ENCODE measurements around the gene NLRP6.
"Not testable (repeated sequence)": the region's sequence is repeated elsewhere in the genome, so short reads cannot be mapped to it uniquely, and the experiment has no call there.

Gene NLRP6

DNA sequence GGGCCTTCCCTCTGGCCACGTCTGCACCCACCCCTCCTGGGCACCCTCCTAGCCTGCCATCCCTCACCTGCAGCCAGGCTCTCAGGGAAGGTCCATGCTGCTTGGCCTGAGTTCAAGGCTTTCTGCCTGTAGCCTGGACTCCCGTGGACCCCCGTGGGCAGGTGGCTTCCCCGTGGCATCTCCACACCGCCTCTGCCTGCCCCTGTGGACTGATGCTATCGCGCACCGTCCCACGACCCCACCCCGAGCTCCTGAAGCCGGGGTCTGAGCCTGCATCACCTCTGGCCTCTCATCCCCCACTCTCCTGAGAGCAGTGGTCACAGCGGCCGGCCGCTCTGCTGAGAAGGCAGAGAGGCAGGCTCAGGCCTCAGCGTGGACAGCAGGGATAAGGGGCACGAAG is 16.6 kb downstream of the NLRP6 start:
- DNase-seq: no peak

DNA sequence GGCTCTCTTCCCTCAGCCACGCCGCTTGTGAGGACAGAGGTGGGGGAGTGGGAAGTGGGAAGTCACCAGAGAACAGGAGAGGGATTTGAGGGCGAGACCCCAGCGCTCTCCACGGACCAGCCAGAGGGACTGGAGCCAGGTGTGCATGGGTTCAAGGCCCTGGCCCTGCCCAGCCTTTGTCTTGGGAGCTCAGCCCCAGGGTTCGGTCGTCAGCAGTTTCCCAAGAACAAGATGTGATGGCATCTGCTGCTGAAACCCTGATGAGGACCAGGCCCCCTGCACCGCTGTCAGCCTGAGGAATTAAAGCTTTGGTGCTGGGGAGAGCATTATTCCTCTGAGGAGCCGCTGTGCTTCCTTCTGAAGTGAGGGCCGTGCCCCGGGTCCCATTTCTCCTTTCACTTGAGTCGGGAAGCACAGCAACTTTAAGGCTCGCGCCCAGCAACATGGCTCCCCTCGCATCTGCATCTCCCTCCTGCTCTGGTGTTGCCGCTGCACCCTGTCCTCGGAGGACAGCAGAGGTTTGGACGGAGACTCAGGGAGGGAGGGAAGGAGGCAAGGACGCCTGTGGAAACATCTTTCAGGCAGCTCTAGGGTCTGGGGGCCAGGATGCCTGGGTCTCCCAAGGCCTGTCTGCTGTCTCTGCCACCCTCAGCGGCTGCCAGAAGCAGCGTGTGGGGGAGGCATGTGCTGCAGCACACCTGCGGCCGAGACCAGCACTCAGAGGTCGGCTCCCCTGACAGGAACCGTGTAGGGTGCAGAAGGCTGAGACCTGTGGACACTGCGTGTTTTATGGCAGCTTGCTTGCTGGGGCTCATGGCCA is 17.4 kb downstream of the NLRP6 start:
- DNase-seq: no peak

GRCh38 chr11:296171-297050 is 18.2 kb downstream of the NLRP6 start:
- no peak for DNase-seq

DNA sequence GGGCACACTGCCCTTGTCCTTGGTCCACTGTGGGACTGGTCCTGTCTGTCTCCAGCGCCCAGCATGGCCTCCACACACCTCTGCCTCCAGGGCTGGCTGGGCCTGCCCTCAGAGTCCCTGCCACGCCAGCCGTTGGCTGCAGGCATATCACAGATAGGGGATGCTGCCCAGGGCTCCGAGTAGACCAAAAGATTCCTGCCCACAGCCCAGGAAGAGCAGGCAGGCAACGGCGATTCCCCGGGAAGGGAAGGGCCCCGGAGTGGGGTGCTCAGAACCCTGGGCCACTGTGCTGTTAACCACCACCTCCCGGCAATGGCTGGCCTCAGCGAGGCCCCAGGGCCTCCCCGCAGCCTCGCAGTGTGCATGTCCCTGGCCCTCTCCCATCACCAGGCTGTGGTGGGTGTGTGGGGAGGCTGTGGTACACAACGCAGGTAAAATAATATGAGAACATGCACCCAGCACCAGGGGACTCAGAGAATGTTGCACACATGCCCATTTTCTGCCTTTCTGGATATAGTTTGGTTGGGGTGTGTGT is 18.9 kb downstream of the NLRP6 start:
- DNase-seq: no peak

- no peak for DNase-seq
These were observed 19.6 kb downstream of the NLRP6 start for GRCh38 chr11:297586-298405.

DNA sequence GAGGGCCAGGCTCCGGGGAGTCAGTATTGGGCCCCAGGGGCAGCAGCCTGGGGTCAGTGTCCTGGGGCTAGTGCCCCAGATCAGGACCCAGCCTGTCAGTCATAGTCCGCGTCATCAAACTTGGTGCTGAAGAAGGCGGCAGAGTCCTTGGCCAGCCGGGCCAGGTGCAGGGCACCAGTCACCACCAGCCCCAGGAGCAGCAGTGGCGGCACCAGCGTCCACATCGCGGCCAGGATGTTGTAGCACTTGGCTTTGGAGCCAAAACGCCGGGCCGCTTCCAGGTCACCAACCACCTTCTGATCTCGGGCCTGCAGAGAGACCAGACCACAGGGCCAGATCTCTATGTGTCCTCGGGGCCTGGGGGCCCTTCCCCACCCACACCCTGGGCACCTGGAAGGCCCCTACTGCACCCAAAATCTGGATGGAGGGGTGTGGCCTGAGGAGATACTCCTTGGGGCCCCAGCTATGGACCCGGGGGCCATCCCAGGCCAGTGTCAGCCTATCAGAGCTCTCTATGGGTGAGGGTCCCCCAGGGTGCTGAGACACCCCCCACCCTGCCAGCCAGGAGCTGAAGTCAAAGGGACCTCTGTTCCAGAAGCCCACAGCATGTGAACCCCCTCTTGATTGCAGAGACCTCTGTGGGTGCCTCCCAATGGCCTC is 20.3 kb downstream of the NLRP6 start:
- DNase-seq: no peak

DNA sequence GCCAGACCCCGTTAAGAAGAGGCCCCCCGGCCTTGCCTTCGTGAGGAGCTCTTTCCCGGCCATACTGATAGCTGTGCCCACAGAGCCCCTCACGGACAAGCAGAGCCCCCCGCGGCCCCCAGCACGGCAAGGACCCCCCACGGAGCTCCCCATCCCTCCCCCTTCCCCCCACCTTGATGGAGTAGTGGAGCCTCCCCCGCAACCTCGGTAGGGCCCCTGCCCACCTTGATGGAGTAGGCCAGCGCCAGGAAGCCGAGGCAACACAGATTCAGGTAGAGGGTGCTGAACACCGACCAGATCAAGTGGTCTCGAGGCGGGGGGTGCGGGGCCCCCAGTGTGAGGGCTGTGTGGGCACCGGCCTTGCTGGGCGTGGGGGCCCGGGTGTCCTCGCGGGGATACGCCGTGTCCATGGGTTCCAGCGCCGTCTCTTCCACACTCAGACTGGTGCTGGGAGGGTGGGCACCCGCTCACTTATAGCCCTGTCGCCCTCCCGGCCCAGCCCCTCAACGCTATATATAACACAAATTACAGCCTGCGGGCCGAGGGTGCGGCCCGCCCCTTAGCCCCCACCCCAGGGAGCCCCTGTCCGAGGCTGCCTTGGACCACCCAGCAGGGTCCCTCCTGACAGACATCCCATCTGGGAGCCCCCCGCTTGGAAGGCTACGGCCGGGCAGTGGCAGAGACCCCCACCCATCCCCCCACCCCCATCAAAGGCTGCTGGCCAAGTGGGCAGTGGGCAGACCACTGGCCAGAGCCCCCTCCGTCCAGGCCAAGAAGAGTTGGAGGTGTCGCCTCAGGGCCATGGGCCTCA is 21.1 kb downstream of the NLRP6 start, which contains the start of gene IFITM5:
Gene IFITM5, minus strand, starts transcription at position 446 of the 811 bp plus-strand sequence. Its CDS starts 36 bp downstream, at position 410.
- DNase-seq: no peak

DNA sequence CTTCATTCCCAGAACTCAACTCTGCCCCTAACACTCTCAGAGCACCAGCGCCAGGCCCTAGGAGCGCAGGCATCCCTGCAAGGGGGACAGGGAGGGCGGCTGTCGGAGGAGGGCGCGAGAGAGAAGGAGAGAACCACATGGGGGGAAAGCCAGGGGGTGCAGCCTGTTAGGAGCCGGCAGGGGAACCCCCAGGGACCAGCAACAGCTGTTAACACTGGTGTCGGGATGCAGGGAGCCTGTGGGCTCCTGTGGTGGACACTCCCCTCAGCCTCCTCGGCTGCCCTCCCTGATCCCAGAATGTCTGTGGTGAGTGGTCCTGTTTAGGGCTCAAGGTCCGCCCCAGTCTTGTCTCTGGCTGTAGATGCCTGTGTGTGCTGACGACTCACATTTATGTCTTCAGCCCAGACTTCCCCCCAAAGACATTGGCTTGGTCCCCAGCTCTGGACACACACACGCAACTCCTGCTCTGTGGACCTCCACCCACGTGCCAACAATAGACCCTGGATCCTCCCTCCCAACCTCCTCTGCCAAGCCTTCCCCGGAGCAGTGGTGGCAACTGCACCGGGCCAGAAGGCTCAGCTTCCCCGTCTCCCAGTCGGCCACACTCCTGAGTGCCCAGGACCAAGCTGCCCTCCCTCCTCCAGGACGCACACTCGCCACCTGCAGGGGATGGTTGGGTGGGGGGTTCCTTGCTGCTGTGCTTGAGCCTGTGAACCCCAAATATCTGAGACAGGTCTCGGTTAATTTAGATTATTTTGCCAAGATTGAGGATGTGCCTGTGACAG is 21.9 kb downstream of the NLRP6 start:
- DNase-seq: no peak

GRCh38 chr11:303363-303762 is 25.2 kb downstream of the NLRP6 start:
- no peak for DNase-seq

- DNase-seq: no peak
These were observed 25.9 kb downstream of the NLRP6 start for GRCh38 chr11:304061-304506.

DNA sequence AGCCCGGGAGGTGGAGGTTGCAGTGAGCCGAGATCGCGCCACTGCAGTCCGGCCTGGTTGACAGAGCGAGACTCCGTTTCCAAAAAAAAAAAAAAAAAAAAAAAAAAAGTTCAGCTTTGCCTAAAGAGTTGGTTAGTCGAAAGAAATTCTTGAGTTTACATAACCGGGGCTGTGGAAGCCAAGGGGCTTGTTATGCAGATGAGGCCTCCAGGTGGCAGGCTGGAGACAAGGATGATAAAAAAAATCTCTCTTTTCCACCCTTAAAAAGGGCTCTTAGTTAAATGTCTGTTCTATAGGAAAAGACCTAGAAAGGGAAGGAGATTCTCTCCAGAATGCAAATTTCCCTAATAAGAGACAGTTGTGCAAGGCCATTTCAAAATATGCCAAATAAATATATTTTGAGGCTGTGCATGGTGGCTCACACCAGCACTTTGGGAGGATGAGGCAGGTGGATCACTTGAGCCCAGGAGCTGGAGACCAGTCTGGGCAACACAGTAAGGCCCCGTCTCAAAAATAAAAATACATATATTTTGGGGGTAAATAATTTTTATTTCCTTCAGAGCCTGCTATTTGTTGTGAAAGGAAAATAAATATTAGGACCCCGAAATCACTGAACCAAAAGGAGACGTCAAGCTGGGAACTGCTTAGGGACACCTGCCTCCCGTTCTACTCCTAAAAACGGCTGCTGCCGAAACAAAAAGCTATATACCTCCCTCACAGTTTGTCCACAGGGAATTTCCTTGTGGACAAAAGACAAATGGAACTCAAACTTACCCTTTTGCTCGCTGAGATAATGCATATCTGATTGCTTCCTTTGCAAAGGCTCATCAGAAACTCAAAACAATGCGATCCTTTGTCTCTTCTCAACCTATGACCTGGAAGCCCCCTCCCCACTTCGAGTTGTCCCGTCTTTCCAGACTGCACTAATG is 27.0 kb downstream of the NLRP6 start:
- no peak for DNase-seq

GRCh38 chr11:305844-306211 is 27.6 kb downstream of the NLRP6 start:
- no peak for DNase-seq

DNA sequence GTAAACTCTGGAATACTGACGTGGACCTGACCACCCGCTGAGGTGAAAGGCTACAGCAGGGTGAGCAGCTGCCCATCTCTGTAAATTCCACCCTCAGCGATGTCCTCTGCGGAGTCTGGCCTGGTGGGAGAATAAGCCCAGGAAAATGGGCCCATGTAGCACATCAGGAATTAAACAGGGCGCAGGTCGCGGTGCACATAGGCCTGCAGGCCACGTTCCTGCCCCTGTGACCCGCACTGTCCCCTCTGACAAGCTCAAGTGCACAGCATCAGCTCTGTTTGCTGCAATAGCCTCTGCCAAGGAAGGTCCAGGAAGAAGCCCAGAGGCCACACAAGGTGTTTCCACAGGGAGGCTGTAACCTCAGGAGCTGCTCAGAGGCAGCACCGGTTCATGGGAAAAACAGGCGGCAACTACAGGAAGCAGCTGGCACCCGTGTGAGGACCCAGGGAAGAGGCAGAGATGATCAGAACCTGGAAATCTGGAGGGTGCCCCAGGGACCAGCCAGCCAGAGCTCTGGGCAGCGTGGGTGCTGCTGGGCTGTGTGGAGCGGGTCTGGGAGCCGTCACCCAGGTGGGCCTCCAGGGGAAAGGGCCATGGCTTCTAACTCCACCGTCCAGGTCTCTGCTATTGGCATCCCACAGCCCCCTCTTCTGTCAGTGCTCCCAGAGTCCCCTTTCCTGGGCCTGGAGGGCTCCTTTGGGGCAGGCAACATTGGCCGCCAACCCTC is 28.6 kb downstream of the NLRP6 start:
- no peak for DNase-seq

DNA sequence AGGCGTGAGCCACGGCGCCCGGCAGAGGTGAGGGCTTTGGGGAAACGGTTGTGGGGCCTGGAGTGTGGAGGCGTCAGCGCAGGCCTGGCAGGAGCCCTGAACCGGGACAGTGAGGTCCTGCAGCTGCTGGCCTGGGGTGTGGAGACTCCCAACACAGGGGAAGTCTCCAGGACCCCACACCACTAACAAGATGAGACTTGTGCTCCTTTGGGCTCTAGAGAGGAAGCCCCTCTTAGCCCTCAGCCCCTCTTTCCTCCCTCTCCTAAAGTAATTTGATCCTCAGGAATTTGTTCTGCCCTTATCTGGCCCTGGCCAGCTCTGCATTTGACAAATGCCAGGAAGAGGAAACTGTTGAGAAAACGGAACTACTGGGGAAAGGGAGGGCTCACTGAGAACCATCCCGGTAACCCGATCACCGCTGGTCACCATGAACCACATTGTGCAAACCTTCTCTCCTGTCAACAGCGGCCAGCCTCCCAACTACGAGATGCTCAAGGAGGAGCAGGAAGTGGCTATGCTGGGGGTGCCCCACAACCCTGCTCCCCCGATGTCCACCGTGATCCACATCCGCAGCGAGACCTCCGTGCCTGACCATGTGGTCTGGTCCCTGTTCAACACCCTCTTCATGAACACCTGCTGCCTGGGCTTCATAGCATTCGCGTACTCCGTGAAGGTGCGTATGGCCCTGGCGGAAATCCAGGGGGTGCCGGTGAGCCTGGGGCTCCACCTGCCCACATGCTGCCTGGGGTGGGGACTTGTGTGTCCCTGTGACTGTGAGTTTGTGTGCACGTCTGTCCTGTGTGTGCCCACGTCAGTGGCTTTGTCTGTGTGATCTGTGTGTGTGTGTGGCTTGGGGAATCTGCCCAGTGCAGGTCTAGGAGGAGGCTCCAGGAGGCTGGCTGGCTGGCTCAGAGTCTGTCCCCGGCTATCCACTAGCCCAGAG is 29.8 kb downstream of the NLRP6 start, which contains the start of gene IFITM2:
Gene IFITM2, plus strand, starts transcription at position 51 of the 943 bp plus-strand sequence. Its CDS starts 377 bp downstream, at position 428.
- DNase-seq: not testable (repeated sequence)

- DNase-seq: not testable (repeated sequence)
These were observed 30.8 kb downstream of the NLRP6 start for GRCh38 chr11:308740-309665.

Data from NCI-H1417 treated with DMSO at 0.1 percent for 48 hours (cell line).